SK-N-SH (cell line): Measurements from ENCODE around the gene ARID3A. TPM values are rescaled to one million over a fixed set of nuclear protein-coding genes. Genes with fewer than 3 reads are reported as not detected.
A peak's percentile ranks its signal among the peaks of the same experiment; 100 is the strongest.

Source experiments
- CTCF ChIA-PET: fragments of 300-600, 350-600 bp; formaldehyde crosslinking; extraction: SDS; loops from one replicate; lab custom pipeline; 2021; lab: Yijun Ruan, JAX
- POLR2A ChIA-PET: fragments of 350-600 bp; sonication (Branson Sonifier 250); formaldehyde crosslinking; extraction: SDS; loops from one replicate; lab custom pipeline; 2020; ENCODE audit warnings: antibody characterized with exemption, inconsistent platforms; lab: Yijun Ruan, JAX
- DNase-seq: peaks from one replicate; pipeline ENCODE4 v3.0.0; 2012
- H2AFZ ChIP-seq: fragments of 200-600 bp; sonication (generic); 2 replicates; pipeline ENCODE4 v1.8.1; 2016; ENCODE audit warnings: antibody characterized with exemption, mild to moderate bottlenecking, low read depth
- H3F3A ChIP-seq: fragments of 200-600 bp; sonication (generic); replicated peaks from 2 replicates; pipeline ENCODE3; 2016; ENCODE audit warnings: antibody characterized with exemption, mild to moderate bottlenecking; ENCODE audit not compliant: insufficient read depth
- H3K27ac ChIP-seq, 2 experiments: fragments of 200-500 bp in 1 of 2; fragments of 200-600 bp in 1 of 2; sonication (Bioruptor generic) in 1 of 2; sonication (generic), shearing (Covaris generic) in 1 of 2; 2 replicates each; pipeline versions ENCODE4 v1.5.1 to v1.6.1; 2014 to 2016; ENCODE audit warnings: low read depth in 2 of 2, inconsistent platforms in 1 of 2, low read length in 1 of 2, mild to moderate bottlenecking in 1 of 2, mixed read lengths in 1 of 2
- H3K27me3 ChIP-seq: fragments of 200-600 bp; sonication (generic), shearing (Covaris generic); 2 replicates; pipeline ENCODE4 v1.6.1; 2016; ENCODE audit warnings: mixed run types; ENCODE audit not compliant: insufficient read depth
- H3K36me3 ChIP-seq, 2 experiments: fragments of 200-500 bp in 1 of 2; fragments of 200-600 bp in 1 of 2; sonication (Bioruptor generic) in 1 of 2; sonication (generic) in 1 of 2; replicated peaks in 1 of 2; 2 replicates each; pipeline versions ENCODE3 to v1.5.1; 2014 to 2016; ENCODE audit warnings: low read length in 1 of 2, mild to moderate bottlenecking in 1 of 2; ENCODE audit not compliant: insufficient read depth in 2 of 2, control insufficient read depth in 1 of 2
- H3K4me1 ChIP-seq, 2 experiments: fragments of 200-500 bp in 1 of 2; fragments of 200-600 bp in 1 of 2; sonication (Bioruptor generic) in 1 of 2; sonication (generic), shearing (Covaris generic) in 1 of 2; 2 replicates each; pipeline versions ENCODE4 v1.5.1 to v1.6.1; 2014 to 2016; ENCODE audit warnings: low read depth in 1 of 2, low read length in 1 of 2, mixed run types in 1 of 2; ENCODE audit not compliant: insufficient read depth in 2 of 2, control insufficient read depth in 1 of 2
- H3K4me2 ChIP-seq: fragments of 200-600 bp; sonication (generic), shearing (Covaris generic); 2 replicates; pipeline ENCODE4 v1.6.1; 2017; ENCODE audit warnings: mixed run types
- H3K4me3 ChIP-seq, 2 experiments: fragments of 200-500 bp in 1 of 2; fragments of 200-600 bp in 1 of 2; sonication (Bioruptor generic) in 1 of 2; sonication (generic), shearing (Covaris generic) in 1 of 2; 2 replicates each; pipeline versions ENCODE4 v1.5.1 to v1.8.1; 2014 to 2016; ENCODE audit warnings: low read depth in 2 of 2, inconsistent platforms in 1 of 2, low read length in 1 of 2, mild to moderate bottlenecking in 1 of 2, mixed read lengths in 1 of 2, moderate library complexity in 1 of 2
- H3K79me2 ChIP-seq: fragments of 200-600 bp; sonication (generic); 2 replicates; pipeline ENCODE4 v1.8.1; 2017; ENCODE audit warnings: mild to moderate bottlenecking; ENCODE audit not compliant: insufficient read depth
- H3K9ac ChIP-seq: fragments of 200-600 bp; sonication (generic); 2 replicates; pipeline ENCODE4 v1.6.1; 2017; ENCODE audit warnings: mixed run types
- H3K9me2 ChIP-seq: fragments of 200-600 bp; sonication (generic); 2 replicates; pipeline ENCODE4 v1.6.1; 2017; ENCODE audit warnings: mixed run types
- H3K9me3 ChIP-seq: fragments of 200-600 bp; sonication (generic); 2 replicates; pipeline ENCODE4 v1.6.1; 2017; ENCODE audit warnings: mixed run types, mild to moderate bottlenecking, moderate library complexity
- H4K20me1 ChIP-seq: fragments of 200-600 bp; sonication (generic); 2 replicates; pipeline ENCODE4 v1.6.1; 2017; ENCODE audit warnings: mild to moderate bottlenecking, mixed run types; ENCODE audit not compliant: insufficient read depth
- ELF1 ChIP-seq: IDR thresholded peaks from 2 replicates; pipeline ENCODE4 v1.4.0; 2012
- FOSL2 ChIP-seq: IDR thresholded peaks from 2 replicates; pipeline ENCODE4 v1.4.0; 2012; ENCODE audit warnings: low read depth, mild to moderate bottlenecking, moderate library complexity, borderline replicate concordance
- FOXJ3 ChIP-seq: sonication (generic); formaldehyde crosslinking; IDR thresholded peaks from 2 replicates; pipeline ENCODE4 v1.5.1; 2020; ENCODE audit warnings: mild to moderate bottlenecking, missing genetic modification reagents
- GABPA ChIP-seq: IDR thresholded peaks from 2 replicates; pipeline ENCODE4 v1.4.0; 2012; ENCODE audit warnings: low read depth, mild to moderate bottlenecking
- MEF2A ChIP-seq: IDR thresholded peaks from 2 replicates; pipeline ENCODE4 v1.4.0; 2012; ENCODE audit warnings: low read depth, borderline replicate concordance
- NFIC ChIP-seq: IDR thresholded peaks from 2 replicates; pipeline ENCODE4 v1.4.0; 2012; ENCODE audit warnings: borderline replicate concordance
- POLR2AphosphoS5 ChIP-seq: IDR thresholded peaks from 2 replicates; pipeline ENCODE4 v1.6.1; 2012; ENCODE audit warnings: low read depth, low read length
- RAD21 ChIP-seq: IDR thresholded peaks from 2 replicates; pipeline ENCODE4 v1.6.1; 2012; ENCODE audit warnings: mild to moderate bottlenecking, low read length
- RCOR1 ChIP-seq: fragments of 150-350 bp; IDR thresholded peaks from 2 replicates; pipeline ENCODE4 v1.6.1; 2017; ENCODE audit warnings: antibody characterized with exemption, low read length
- RFX5 ChIP-seq: IDR thresholded peaks from 2 replicates; pipeline ENCODE4 v1.6.1; 2012; ENCODE audit warnings: mild to moderate bottlenecking, improper control_type of control experiment, low read length
- SMC3 ChIP-seq: IDR thresholded peaks from 2 replicates; pipeline ENCODE4 v1.6.1; 2012; ENCODE audit warnings: low read depth, low read length, improper control_type of control experiment
- TCF12 ChIP-seq: IDR thresholded peaks from 2 replicates; pipeline ENCODE4 v1.4.0; 2012
- WGBS: methylation state at CpG from one replicate; pipeline ENCODE4 v1.1.6; 2017; ENCODE audit warnings: low lambda C conversion rate; 5-methylcytosine and 5-hydroxymethylcytosine counted together
- polyA plus RNA-seq, 3 experiments: library from polyadenylated mRNA; depleted of rRNA; stranded (reverse); fragments of >200 nt; gene quantifications; 2 replicates each; pipeline ENCODE4 v1.2.3, GENCODE V29; 2012
- TF ChIP-seq, protein P1 (sequence below): IDR thresholded peaks from 2 replicates; pipeline ENCODE4 v1.4.0; 2012; ENCODE audit warnings: low read depth, borderline replicate concordance
- TF ChIP-seq, protein P2 (sequence below): IDR thresholded peaks from 2 replicates; pipeline ENCODE4 v1.4.0; 2012; ENCODE audit warnings: low read depth
- TF ChIP-seq, protein P3 (sequence below): IDR thresholded peaks from 2 replicates; pipeline ENCODE4 v1.4.0; 2012; ENCODE audit warnings: low read depth, borderline replicate concordance

The ARID3A gene
- polyA plus RNA-seq, 1 of the 3 experiments (the other 2 are of a cell fraction), result 8.6 TPM

DNA sequence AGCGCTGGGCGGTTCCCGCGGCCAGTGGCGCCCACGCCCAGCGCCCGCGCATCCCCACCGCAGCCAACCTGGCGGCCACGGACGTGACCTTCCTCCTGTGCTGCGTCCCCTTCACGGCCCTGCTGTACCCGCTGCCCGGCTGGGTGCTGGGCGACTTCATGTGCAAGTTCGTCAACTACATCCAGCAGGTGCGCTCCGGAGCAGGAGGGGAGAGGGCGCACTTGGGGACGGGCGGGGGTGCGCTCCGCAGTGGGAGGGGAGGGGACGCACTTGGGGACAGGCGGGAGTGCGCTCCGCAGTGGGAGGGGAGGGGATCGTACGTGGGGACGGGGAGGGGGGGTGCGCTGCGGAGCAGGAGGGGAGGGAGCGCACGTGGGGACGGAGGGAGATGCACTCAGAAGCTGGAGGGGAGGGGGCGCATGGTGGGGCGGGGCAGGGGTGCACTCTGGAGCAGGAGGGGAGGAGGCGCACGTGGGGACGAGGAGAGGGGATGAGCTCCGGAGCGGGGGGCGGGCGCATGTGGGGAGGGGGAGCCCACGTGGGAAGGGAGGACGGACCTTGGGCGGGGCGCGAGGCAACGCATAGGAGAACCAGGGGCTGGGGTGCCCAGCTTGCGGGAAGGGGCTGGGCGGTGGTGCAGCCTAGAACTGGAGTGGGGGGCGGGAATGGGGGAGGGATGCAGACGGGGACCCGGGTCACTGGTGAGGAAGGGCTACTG lies 7.2 kb upstream of the ARID3A start (continued):
- TF ChIP-seq, protein P1, sequence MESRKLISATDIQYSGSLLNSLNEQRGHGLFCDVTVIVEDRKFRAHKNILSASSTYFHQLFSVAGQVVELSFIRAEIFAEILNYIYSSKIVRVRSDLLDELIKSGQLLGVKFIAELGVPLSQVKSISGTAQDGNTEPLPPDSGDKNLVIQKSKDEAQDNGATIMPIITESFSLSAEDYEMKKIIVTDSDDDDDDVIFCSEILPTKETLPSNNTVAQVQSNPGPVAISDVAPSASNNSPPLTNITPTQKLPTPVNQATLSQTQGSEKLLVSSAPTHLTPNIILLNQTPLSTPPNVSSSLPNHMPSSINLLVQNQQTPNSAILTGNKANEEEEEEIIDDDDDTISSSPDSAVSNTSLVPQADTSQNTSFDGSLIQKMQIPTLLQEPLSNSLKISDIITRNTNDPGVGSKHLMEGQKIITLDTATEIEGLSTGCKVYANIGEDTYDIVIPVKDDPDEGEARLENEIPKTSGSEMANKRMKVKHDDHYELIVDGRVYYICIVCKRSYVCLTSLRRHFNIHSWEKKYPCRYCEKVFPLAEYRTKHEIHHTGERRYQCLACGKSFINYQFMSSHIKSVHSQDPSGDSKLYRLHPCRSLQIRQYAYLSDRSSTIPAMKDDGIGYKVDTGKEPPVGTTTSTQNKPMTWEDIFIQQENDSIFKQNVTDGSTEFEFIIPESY, result no peak
- TF ChIP-seq RFX5 (no peak), POLR2AphosphoS5 (no peak)

DNA sequence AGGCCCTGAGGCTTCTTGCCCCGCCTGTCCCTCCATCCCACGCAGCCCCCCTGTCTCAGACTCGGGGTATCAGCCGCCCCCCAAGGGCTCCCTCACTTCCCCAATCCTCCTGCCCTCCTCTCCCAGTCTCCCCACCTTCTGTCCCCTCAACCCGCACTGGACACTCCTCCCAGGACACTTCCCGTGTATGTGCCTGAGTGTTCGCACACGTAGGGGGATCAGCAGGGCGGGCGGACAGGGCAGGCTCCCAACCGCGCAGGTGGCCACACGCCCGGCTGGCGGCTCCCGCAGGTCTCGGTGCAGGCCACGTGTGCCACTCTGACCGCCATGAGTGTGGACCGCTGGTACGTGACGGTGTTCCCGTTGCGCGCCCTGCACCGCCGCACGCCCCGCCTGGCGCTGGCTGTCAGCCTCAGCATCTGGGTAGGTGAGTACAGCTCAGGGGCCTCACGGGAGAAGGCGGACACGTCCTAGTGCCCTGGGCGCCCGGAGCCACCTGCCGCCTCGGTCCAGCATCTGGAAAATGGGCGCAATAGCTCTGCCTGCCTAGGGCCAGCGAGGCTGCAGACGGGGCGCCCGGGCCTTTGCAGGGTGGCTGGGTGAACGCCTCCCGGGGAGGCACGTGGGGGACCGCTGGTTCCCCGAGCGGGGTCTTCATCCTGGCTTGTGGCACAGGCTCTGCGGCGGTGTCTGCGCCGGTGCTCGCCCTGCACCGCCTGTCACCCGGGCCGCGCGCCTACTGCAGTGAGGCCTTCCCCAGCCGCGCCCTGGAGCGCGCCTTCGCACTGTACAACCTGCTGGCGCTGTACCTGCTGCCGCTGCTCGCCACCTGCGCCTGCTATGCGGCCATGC lies 6.4 kb upstream of the ARID3A start:
- H2AFZ ChIP-seq, result no peak overlapping the region
- H4K20me1 ChIP-seq, result no peaks in the 10 kb centered on the region
- no peak overlapping the region for H3K27ac ChIP-seq
- no peak for DNase-seq
- no peak overlapping the region for H3K9ac ChIP-seq
- TF ChIP-seq, protein P2, sequence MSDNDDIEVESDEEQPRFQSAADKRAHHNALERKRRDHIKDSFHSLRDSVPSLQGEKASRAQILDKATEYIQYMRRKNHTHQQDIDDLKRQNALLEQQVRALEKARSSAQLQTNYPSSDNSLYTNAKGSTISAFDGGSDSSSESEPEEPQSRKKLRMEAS, result no peak
- peaks cover under 1 to 17% of the 10 kb centered on the region in 2 experiments; a peak in 1 of 4 replicates for H3K4me1 ChIP-seq
- H3K27me3 ChIP-seq, result peaks cover 41% of the 10 kb centered on the region
- no peaks in the 10 kb centered on the region for H3K79me2 ChIP-seq
- ChIA-PET POLR2A (no interaction called here), CTCF (interaction anchor here (0.7 to 11.2 kb wide), 7 partner anchors 10 to 149 kb away, joined by 3 to 161 read pairs (median 5); partner anchors contain the start of genes CFD and WDR18)
- H3K9me3 ChIP-seq, result no peaks in the 10 kb centered on the region
- H3K4me3 ChIP-seq, result no peak overlapping the region
- whole genome bisulfite sequencing, result 16% methylated on average over 27 of the region's 68 CpGs
- no peaks in the 10 kb centered on the region for H3K9me2 ChIP-seq
- no peaks in the 10 kb centered on the region for H3K36me3 ChIP-seq
- H3K4me2 ChIP-seq, result no peak overlapping the region
- peaks cover 26% of the 10 kb centered on the region for H3F3A ChIP-seq

DNA sequence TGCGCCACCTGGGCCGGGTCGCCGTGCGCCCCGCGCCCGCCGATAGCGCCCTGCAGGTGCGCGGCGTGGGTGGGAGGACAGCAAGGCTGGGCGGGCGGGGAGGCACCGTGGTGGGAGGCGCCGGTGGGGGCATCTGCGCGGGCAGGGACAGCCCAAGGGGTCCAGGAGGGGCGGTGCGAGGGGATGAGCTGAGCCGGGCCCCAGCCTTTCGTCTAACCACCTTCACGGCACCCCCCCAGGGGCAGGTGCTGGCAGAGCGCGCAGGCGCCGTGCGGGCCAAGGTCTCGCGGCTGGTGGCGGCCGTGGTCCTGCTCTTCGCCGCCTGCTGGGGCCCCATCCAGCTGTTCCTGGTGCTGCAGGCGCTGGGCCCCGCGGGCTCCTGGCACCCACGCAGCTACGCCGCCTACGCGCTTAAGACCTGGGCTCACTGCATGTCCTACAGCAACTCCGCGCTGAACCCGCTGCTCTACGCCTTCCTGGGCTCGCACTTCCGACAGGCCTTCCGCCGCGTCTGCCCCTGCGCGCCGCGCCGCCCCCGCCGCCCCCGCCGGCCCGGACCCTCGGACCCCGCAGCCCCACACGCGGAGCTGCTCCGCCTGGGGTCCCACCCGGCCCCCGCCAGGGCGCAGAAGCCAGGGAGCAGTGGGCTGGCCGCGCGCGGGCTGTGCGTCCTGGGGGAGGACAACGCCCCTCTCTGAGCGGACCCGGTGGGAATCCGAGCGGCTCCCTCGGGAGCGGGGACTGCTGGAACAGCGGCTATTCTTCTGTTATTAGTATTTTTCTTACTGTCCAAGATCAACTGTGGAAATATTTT lies 5.6 kb upstream of the ARID3A start:
- Histone ChIP-seq H3K9ac (no peak overlapping the region), H3F3A (peaks cover 18% of the 10 kb centered on the region), H3K9me3 (no peaks in the 10 kb centered on the region), H3K27ac (no peak overlapping the region), H4K20me1 (no peaks in the 10 kb centered on the region), H3K79me2 (no peaks in the 10 kb centered on the region), H3K4me2 (no peak overlapping the region), H3K4me3 (peak overlapping the region in 1 of 2 experiments; percentile 35; a peak in 1 of 4 replicates), H3K9me2 (no peaks in the 10 kb centered on the region), H2AFZ (no peak overlapping the region), H3K36me3 (no peaks in the 10 kb centered on the region), H3K27me3 (peaks cover 41% of the 10 kb centered on the region), H3K4me1 (peaks cover 7 to 21% of the 10 kb centered on the region in 2 experiments; a peak in 1 of 4 replicates)
- 19% methylated on average over 14 of the region's 84 CpGs for WGBS
- no peak for DNase-seq
- ChIA-PET CTCF (interaction anchor here (0.7 to 11.2 kb wide), 12 partner anchors 9 to 321 kb away, joined by 3 to 161 read pairs (median 5); partner anchors contain the start of genes ATP5F1D, CFD and WDR18), POLR2A (no interaction called here)
- no peak for TF ChIP-seq TCF12
- no peak for TF ChIP-seq RCOR1
- no peak for TF ChIP-seq RAD21
- no peak for TF ChIP-seq RFX5
- no peak for TF ChIP-seq GABPA
- TF ChIP-seq FOSL2, result no peak
- no peak for TF ChIP-seq SMC3
- no peak for TF ChIP-seq ELF1
- TF ChIP-seq, protein P1, result no peak
- no peak for TF ChIP-seq MEF2A
- no peak for TF ChIP-seq POLR2AphosphoS5
- TF ChIP-seq NFIC, result no peak
- TF ChIP-seq FOXJ3 (CRISPR knock-in tag), result no peak
- TF ChIP-seq, protein P3, sequence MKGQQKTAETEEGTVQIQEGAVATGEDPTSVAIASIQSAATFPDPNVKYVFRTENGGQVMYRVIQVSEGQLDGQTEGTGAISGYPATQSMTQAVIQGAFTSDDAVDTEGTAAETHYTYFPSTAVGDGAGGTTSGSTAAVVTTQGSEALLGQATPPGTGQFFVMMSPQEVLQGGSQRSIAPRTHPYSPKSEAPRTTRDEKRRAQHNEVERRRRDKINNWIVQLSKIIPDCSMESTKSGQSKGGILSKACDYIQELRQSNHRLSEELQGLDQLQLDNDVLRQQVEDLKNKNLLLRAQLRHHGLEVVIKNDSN, result no peak
